Measurements from ENCODE around the gene VILL.
A peak's percentile ranks its signal among the peaks of the same experiment; 100 is the strongest.

Gene VILL

DNA sequence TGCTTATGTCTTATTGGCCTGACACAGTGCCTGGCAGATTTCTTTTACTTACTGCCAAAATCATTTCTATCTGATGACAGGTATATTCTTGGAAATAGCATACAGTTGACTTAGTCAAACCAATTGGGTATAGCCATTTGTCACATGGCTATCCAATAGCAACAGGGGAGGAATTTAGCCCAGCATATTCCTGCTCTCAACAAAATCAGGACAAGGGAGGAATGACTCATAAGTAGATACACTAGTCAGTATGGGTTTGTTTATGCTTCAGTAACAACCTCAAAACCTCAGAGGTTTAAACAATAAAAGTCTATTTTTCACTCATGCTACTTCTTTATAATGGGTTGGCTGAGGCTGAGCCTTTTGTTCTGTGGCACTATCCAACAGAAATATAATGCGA is 38.0 kb upstream of the VILL start:
- TF ChIP-seq CTCF (IDR thresholded peaks at IDR 0.05) = no peak
- Mint-ChIP-seq H3K36me3 (ENCODE audit: low read depth) (peaks cover 70% of the 10 kb centered on the region), H3K9me3 (peaks cover 8% of the 10 kb centered on the region), H3K4me1 (peaks cover 22% of the 10 kb centered on the region), H3K27me3 (ENCODE audit: low read depth, poor library complexity) (no peaks in the 10 kb centered on the region), H3K27ac (no peak overlapping the region), H3K4me3 (no peak overlapping the region)
- DNase-seq = no peak

DNA sequence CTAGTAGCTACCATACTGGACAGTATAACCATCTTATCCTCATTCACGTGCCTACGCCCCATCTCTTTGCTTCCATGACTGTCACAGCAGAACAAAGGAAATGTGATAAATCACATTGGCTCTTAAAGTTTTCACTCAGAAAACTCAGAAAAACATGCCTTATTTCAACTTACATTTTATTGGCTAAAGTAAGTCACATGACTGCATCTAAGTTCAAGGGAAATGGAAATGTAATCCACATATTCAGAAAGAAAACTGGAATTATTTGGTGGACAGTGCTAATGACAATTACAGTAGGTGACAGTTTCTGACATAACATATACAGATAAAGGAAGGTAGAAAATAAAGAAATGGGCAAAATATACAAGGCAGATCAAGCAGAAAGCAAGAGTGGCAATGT is 37.4 kb upstream of the VILL start:
- peaks cover 24% of the 10 kb centered on the region for H3K4me1 Mint-ChIP-seq
- TF ChIP-seq CTCF (IDR thresholded peaks at IDR 0.05) = no peak
- H3K4me3 Mint-ChIP-seq = no peak overlapping the region
- no peak for DNase-seq
- H3K9me3 Mint-ChIP-seq = peaks cover 8% of the 10 kb centered on the region
- peaks cover 64% of the 10 kb centered on the region for H3K36me3 Mint-ChIP-seq (ENCODE audit: low read depth)
- no peak overlapping the region for H3K27ac Mint-ChIP-seq
- no peaks in the 10 kb centered on the region for H3K27me3 Mint-ChIP-seq (ENCODE audit: low read depth, poor library complexity)

- H3K36me3 Mint-ChIP-seq (ENCODE audit: low read depth) = peaks cover 61% of the 10 kb centered on the region
- H3K9me3 Mint-ChIP-seq = peaks cover 8% of the 10 kb centered on the region
- TF ChIP-seq CTCF (IDR thresholded peaks at IDR 0.05) = no peak
These were observed 36.7 kb upstream of the VILL start for GRCh38 chr3:37953707-37954394.

DNA sequence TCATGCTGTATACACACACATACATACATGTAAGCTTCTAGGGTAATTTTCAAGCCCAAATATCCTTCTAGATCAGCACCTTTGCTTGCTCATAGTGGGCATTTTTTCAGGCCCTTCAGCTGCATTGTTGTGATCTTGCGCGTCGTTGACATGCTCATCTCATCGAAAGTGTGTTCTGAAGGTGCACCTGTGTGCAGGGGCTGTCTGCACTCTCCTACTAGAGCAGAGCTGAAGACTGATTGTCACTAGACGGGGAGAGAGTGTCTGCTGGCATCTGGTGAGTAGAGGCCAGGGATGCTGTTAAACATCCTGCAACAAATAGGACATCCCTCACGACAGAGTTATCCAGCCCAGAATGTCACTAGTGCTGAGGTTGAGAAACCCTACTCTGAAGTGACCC is 35.7 kb upstream of the VILL start:
- Mint-ChIP-seq H3K4me1 (peaks cover 21% of the 10 kb centered on the region), H3K27ac (no peak overlapping the region), H3K27me3 (ENCODE audit: low read depth, poor library complexity) (no peaks in the 10 kb centered on the region), H3K9me3 (peaks cover 8% of the 10 kb centered on the region), H3K36me3 (ENCODE audit: low read depth) (peaks cover 52% of the 10 kb centered on the region), H3K4me3 (no peak overlapping the region)
- no peak for TF ChIP-seq CTCF (IDR thresholded peaks at IDR 0.05)
- DNase-seq = no peak

More at GRCh38 chr3:37953707-37954394, 36.7 kb upstream of the VILL start:
- Mint-ChIP-seq H3K27me3 (ENCODE audit: low read depth, poor library complexity) (no peaks in the 10 kb centered on the region), H3K27ac (no peak overlapping the region), H3K4me3 (no peak overlapping the region), H3K4me1 (peaks cover 24% of the 10 kb centered on the region)
- no peak for DNase-seq

DNA sequence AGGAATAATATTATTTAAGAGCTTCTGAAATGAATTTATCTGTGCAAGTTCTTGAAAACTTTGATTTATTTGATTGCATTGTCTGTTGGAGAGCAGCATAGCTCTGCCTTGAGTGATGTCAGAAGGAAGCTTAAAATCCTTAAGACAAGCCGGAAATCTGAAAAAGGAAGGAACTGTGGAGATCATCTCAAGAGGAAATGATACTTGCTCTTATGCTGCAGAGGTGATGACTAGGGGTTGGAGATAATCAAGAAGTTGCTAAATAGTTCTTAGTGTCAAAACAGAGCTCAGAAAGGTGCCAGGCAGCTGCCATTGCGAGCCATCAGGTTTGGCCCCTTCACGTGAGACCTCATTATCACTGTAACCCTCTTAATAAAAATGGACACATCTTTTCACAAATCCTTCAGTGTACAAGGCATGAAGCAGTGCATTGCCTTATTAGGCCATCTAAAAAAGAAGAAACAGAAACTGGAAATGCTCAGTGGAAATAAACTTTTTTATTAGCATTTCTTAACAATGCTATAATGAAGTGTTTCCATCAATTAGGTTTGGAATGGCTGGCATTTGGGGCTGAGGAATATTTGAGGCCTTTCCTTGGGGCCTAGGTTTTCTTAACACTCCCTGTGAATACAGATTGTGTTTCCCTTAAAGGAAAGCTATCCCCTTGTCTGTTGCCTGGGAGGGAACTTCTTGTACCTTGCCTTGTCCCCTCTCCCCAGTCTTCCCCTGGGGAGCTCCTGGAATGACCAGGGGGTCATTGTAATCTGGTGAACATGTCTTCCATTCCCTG is 34.5 kb upstream of the VILL start:
- H3K9me3 Mint-ChIP-seq = peaks cover 8% of the 10 kb centered on the region
- H3K27ac Mint-ChIP-seq = peak overlapping the region; percentile 16
- no peak for DNase-seq
- H3K36me3 Mint-ChIP-seq (ENCODE audit: low read depth) = peaks cover 40% of the 10 kb centered on the region
- peaks cover 2% of the 10 kb centered on the region for H3K27me3 Mint-ChIP-seq (ENCODE audit: low read depth, poor library complexity)
- H3K4me1 Mint-ChIP-seq = peaks cover 18% of the 10 kb centered on the region
- no peak for TF ChIP-seq CTCF (IDR thresholded peaks at IDR 0.05)
- H3K4me3 Mint-ChIP-seq = no peak overlapping the region
